DMS153 treated with DMSO at 0.1 percent for 48 hours (cell line): ENCODE results near the gene N4BP2.

Experiments used
- DNase-seq: peaks from one replicate; lab custom pipeline; 2025; ENCODE audit not compliant: unreplicated experiment; lab: John Stamatoyannopoulos, UW

Gene N4BP2

DNA sequence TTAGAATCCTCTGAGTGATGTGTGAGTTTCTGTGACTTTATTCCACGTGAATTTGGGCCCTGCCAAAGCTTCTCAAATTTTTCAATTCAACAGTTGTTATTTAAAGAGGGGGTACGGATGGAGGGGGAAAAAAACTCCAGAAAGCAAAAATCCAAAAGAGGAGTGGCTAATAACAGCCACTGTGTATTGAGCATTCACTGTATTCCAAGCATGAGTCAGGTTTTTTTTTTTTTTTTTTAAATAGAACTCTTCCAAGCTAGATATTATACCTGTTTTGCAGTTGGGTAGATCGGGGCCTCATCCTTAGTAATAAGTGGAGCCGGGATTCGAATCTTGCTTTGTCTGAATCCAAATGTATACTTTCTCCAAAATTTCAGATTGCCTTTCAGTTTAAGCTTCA, 133.8 kb downstream of the N4BP2 start:
- no peak for DNase-seq

DNA sequence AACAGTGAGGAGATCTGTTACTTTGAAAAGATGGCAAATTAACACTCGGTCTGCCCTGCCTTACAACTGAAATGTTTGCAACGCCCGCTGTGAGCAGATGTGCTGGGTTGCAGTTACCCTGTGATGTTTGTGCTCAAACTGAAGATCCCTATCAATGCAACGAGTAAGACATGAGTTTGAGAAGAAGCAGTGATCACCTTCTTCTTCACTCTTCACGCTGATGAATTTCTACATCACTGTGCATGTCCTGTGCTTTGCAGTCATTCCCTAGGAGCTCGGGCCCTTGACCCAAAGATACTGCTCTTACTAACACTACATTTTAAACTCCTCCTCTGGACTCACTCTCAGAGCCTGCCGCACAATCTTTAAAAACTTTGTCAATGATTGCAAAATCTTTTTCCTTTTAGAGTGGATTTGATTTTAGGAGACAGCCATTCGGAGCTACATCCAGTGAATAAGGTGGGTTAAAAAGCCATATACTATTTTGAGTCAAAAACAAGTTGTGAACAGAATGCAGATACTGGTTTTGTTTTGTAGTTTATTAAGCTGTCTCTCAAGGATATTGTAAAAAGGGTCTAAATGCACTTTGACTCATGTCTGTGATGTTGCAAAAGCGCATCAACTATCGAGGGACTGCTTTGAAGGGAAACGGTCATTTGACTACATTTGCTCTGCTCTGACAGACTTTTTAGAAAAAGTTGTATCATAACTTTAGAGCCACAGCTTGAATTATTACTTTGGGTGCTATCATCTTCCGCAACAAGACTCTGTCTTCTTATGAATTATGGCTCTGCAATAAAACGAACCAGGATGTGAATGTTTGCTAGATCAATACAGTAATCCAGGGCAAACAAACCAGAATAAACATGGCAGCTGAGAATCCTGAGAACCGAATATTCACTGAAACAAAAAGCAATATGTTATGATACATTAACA, 134.5 kb downstream of the N4BP2 start:
- DNase-seq, result peak; percentile 23

DNA sequence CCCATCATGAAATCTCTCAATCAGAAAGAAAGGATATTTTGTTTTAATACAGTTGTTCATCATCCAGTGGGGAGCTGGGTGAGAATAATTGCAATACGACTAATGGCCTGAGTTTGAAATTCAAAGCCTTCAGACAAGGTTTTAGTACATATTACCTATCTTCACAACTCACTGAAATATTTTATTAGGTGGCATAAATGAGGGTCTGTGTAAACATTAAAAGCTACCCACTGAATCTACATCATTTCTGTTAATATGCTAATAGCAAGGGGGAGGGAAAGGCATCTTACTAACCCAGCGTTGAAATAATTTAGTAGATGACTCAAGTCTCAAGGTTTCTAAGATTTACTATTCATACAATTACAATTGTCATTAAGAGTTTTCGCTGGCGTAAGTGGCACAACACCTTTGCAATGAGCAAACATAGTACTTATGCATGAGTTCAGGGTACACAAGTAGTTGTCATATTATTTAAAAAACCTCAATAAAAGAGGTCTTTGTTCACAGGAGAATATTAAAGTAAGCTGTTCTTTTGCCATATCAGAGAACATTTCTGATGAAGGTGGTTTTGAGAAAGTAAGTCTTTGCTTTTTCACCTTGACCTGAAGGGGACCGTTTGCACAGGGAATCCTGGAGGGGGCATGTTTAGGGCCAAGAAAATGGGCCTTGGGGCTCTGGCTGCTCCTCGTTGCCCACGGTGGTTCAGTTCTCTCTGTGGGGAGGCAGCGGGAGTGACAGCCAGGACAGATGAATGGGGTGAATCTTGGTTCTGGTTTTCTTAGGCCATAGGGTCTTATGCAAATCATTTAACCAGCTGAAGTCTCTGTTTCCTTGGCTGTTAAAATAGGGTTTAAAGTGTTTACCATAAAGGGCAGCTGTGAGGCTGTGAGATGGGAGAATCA, 135.7 kb downstream of the N4BP2 start:
- DNase-seq, result no peak

- no peak for DNase-seq
Observed at GRCh38 chr4:40193016-40193571, 136.4 kb downstream of the N4BP2 start.

GRCh38 chr4:40193578-40193977, 136.9 kb downstream of the N4BP2 start:
- no peak for DNase-seq

DNA sequence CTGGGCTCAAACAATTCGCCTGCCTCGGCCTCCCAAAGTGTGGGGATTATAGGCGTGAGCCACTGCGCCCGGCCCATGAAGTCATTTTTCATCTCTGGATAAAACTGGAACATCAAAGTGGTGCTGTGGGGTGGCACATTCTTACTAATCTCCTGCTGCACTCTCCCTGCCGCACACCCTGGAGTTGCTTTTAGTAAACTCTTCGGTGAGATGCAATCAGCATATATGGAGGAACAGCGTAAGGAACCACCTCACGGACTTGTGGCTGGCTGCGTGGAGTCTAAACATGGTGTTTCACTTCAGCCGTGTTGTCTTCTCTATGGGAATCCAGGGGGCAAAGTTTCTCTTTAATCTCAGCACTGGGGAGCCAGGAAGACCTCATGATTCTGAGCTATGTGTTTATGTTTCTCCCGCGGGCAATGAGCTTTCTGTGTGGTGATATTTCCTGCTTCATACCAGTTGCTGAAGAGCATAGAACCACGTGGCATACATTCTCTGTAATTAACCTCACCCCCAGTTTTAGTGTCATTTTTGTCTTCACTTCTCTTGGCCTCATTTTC, 138.0 kb downstream of the N4BP2 start:
- no peak for DNase-seq

- no peak for DNase-seq
Observed at GRCh38 chr4:40195182-40196177, 138.8 kb downstream of the N4BP2 start.

- no peak for DNase-seq
Observed at GRCh38 chr4:40196272-40196671, 139.6 kb downstream of the N4BP2 start.

DNA sequence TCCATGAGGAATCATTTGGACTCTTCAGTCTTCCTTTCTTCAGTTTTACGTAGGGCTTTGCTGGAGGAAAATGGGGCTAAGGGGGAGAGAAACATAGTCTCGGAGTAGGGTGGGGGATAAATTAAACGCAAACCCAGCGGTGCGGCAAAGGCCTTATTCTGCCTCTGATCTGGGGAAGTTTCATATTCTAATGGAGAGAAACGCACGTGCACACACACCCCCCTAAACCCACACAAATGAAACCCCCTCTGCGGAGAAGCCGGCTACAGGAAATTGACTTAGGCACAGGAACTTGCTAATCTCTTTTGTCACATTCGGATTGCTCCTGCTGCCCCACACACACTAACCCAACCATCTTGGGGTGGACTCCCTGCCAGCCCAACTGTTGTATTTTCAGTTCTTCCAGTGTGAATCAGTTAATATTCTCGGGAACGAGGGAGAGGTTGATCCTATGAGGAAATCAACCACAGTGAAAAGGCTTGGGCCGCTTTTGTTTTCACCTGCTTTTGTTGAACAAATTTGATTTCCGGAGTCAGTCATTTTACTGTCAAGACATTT, 140.2 kb downstream of the N4BP2 start, which contains the start of gene RHOH:
Gene RHOH (plus strand): TSS at position 308 of the 558 bp plus-strand sequence. CDS start 46,356 bp downstream, outside the sequence.
- no peak for DNase-seq

DNA sequence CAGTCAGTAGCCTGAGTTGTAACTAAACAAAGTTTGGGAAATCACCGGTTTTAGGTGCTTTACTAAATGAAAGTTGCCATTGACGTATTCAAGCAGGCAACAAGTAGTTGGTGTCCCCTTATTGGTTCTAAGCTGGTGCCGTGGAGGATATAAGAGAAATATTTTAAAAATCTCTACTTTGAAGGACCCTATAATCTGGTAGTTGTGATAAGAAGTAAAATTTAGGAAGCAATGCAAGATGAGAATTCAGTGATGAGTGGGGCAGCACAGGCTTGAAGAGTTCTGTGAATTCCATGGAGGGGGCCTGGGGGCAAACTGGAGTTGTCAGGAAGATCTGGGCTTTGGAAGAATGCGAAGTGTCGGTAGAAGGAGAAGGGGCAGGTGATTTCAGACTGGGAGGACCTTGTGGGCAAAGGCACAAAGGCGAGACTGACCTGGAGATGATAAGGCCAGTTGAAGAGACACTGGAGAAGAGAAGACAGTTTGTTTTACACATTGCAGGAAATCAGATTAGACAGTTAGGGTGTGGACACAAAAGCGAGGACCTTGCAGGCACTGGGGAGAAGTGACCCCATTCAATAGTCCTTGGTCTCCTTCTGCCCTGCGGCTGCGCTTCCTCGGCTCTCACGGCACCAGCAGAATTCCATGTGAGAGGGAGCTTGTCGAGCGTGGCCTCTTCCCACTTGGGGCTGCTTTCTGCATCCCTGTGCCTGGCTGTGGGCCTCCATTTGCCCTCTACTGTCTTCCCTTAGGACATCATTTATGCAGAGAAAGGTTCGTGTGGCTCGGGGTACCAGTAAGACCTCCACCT, 141.4 kb downstream of the N4BP2 start:
- no peak for DNase-seq

- DNase-seq, result no peak
Observed at GRCh38 chr4:40199179-40199670, 142.6 kb downstream of the N4BP2 start.

- DNase-seq, result no peak
Observed at GRCh38 chr4:40199999-40200874, 143.6 kb downstream of the N4BP2 start.

DNA sequence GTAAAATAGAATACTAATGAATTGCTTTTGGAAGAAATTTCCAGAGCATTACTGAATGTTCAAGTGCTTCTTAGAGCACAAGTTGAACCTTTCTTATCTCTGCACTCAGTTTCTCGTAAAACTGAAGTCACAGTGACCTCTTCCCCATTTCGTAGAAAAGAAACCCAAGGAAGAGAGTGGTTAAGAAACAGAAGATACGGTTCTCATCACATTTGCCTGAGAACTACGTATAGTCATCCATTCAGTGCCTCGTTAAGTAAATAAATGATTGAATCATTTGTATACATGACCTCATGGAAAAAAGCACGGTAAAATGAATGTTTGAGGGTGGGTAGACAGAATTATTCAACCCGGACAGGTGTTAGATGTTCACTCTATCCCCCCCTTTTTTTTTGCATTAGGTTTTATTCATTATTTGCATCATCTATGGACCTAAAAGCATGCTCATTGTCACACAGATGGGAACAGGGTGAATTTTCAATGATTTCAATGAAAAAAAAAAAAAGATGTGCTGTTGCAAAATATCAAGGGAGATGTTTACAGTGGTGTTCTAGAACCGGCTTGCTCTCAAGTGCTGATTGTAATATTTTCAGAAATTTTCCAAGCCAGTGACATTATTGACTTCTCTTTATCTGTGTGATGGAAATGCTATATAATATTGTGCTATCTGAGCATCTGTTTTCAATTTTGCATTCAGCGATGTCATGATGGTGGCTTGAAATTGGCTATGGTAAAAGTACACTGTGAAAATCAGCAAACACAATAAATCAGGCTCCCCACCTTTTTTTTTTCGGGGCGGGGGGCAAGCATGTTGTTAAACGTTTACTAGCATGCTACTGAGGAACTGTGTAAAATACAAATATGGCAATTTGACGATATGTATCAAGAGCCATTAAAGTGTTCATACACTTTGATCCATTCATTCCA, 144.5 kb downstream of the N4BP2 start:
- no peak for DNase-seq

GRCh38 chr4:40201898-40202297, 145.2 kb downstream of the N4BP2 start:
- no peak for DNase-seq

- no peak for DNase-seq
Observed at GRCh38 chr4:40202474-40202873, 145.8 kb downstream of the N4BP2 start.

- DNase-seq, result no peak
Observed at GRCh38 chr4:40204507-40205258, 148.0 kb downstream of the N4BP2 start.
